ENCODE results near the gene PIP5K1B.

Gene PIP5K1B

DNA sequence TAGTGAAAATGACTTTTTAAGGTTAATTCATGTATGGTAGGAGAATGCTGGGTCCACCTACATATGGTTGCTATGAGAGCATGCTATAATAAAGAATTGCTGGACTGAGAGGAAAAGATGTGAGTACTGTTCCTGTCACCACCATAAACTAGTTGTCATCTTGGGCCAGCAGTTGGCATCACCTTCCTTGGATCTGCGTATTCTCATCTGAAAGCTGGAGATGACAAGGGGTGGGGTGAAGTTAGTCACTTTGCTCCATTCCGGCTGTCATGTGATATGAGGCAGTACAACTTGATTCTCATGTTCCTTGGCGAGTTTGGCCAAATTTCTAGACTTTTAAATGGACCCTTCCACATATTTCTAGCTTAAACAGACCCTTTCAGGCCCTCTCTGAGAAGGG, 33.3 kb downstream of the PIP5K1B start:
- DNase-seq (ENCODE audit: low read depth), result no peak

DNA sequence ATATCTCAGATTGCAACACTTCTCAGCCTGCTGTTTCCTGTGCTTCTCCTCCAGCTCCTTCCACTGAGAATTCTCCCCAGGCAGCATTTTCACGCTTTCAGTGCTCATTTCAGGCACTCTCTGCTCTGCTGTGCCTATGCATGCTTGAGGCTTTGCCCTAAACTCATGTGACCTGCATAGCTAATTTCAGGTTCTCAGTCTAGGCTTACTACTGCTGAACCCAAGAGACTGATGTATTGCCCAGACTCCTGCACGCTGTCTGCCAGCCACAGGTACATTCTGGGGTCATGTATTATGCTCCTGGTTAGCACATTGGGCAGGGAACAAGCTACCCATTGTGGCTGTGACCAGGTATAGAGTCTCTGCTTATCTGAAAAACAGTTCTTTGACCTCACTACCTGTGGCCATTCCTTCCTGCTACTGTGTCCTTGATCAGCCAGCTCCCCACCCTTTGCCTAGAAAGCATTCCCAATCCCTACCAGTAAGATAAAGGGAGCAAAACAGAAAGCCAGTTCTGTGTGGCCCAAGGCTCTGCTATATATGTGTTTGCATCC, 34.7 kb downstream of the PIP5K1B start:
- no peak for DNase-seq (ENCODE audit: low read depth)

DNA sequence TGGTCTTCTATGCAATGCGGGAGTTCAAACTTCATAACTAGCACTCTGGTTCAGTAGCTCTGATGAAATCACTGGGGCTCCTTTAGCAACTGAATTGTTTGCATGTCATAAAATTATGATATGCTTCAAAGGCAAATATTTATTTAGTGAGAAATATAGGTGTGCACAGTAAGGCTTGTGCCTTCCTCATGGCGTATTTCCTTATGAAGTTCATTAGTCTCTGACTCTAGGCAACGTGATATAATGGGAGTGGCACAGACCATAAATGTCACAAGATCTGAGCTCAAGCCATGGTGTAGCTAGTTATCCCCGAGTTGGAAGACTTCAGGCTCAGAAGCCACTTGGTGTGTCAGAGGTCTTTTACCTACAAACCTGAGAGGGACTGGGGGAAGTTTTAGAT, 35.5 kb downstream of the PIP5K1B start:
- DNase-seq (ENCODE audit: low read depth), result no peak

DNA sequence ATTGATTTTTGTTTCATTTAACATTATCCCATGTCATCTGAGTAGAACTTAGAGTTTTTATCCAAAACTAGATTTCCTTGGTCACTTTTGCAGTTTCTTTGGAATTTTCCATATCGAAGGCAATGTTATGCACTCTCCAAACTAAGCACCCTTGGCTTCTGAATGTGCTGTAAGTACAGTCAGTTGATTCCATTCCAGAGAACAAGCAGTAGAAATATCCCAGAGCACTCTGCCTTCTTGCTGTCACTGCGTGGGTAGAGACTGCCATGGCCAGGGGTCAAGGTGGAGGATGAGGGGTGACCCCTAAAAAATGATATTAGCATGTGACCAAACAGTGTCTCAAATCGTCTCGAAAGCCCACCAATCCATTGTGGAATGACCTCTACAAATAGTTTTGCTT, 36.2 kb downstream of the PIP5K1B start:
- DNase-seq (ENCODE audit: low read depth), result no peak

DNA sequence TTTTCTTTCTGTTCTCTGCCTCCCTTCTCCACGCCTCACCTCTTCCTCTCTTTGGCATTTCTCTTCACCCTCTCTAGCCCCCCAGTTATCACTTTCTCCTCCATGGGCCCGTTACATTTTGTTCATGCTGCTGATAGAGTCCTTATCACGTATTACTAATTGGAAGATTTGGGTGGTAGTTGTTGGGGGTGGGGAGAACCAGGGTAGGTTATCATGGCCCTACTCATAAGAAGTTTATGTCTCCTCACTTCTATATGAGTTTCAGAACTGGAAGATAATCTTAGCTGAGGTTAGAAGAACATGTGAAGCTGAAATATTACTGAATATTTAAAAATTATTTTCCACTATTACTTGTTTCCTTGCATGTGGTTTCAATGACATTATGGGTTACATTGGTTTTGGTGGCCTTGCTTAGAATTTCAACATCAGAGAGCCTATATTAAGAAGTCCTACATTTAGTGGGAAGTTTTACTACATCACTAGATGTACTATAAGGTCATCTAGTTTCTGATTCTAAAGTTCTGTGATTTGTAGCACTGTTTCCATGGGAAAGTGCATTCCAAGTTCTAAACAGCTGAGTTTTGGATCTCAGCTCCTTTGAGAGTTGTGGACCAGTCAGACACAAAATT, 36.8 kb downstream of the PIP5K1B start:
- DNase-seq (ENCODE audit: low read depth), result no peak

DNA sequence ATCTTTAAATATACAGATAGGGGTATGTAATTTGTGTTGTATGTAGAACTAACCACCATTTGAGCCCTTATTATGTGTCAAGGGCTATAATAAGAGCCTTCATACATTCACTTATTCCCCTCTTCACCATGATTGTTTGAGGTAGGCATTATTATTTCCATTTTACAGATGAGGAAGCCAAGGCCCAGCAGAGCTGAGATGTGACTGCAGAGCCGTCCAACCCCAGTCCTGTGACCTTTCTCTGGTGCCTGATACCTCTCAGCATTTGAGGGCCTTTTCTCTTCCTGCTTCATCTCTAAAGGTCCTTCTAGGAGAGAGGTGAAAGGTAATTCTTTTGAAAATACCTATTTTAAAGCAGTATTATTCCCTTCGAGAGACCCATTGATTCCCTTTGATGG, 37.3 kb downstream of the PIP5K1B start:
- DNase-seq (ENCODE audit: low read depth), result no peak

DNA sequence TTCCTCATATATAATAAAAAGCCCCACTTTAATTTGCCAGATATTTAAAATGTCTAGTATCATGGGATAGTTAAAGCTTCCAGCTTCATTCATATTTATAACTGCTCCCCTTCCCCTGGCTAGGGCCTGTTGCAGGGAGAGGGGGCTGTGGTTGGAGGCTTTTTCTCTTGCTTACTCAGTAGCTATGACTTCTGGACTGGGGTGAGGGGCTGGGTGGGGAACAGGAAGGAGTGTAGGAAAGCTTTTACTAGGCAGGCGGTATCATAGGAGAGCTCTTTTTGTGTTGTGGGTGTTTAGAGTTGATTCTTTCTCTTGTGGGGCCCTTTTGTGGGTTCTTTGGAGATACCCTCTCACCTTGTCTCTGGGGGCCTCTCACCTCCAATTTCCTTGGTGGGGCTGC, 39.4 kb downstream of the PIP5K1B start:
- no peak for DNase-seq (ENCODE audit: low read depth)

DNA sequence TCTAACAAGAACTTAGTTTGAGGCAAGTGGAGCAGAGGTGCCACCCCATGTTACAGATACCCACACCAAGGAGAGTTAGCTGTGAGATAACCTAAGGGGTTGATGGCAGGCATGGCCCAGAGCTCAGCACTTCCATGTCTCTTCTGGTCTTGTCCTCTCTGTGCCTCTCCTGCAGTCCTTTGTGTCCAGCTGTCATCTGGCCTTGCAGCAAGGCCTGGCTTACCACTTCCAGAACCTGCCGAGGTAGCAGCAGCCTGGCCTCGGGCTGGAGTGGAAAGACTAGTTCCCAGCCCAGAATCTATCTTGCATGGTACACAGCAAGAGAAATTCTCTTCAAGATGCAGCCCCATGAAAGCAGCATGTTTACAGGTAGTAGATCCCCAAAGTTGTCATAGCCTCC, 41.5 kb downstream of the PIP5K1B start:
- no peak for DNase-seq (ENCODE audit: low read depth)

DNA sequence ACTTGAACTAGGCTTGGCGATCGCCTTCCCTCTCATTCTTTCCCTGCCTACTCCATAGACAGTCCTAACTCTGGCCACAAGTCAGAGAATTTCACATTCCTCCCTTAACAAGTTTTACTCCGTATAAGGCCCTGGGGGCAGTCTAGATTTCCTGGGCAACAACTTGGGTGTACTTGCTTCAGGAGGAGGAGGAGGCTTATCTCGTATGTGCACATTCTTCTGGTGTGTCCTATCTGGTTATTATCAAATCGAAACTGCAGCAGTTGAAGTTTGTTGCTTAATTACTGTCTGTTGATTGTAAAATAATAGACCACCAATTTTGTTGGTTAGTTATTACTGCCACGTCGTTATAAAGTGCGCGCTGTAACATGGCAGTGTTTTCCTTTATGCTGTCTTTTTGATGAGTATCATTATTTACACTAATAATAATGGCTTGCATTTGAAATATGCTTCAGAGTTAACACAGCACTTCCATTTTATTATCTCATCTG, 42.0 kb downstream of the PIP5K1B start:
- DNase-seq (ENCODE audit: low read depth), result no peak

DNA sequence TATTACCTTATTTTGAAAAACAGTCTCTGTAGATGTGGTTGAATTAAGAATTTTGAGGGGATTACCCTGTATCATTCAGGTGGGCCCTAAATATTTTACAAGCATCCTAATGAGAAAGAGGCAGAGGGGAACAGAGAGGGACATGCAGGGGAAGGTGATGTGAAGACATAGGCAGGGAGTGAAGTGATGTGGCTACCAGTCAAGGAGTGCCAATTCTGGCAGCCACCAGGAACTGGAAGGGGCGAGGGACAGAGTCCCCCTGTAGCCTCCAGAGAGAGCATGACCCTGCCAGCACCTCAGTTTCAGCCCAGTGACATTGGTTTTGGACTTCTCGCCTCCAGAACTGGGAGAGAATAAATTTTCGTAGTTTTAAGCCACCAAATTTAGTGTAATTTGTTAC, 44.1 kb downstream of the PIP5K1B start:
- DNase-seq (ENCODE audit: low read depth), result no peak

DNA sequence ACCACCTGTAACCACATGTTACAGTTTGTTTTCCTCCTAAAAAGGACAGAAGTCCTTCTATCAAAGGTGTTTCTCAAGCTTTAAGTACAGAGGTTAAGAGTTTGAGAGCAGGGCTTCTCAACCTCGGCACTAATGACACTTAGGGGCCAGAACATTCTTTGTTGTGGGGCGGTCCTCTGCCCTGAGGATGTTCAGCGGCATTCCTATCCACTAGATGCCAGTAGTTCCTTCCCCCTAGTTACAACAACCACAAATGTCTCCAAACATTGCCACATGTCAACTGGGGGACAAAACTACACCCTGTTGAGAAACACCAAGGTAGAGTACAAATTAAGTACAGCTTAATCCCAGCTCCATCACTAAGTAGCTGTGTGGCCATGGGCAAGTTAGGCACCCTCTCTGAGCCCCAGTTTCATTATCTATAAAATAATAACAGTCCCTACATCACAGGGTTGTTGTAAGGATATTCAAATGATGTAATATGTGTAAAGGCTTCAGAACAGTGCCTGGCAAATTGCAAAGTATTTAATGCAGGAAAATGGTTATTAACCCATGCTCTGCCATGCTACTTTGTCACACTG, 44.6 kb downstream of the PIP5K1B start:
- DNase-seq (ENCODE audit: low read depth), result no peak

DNA sequence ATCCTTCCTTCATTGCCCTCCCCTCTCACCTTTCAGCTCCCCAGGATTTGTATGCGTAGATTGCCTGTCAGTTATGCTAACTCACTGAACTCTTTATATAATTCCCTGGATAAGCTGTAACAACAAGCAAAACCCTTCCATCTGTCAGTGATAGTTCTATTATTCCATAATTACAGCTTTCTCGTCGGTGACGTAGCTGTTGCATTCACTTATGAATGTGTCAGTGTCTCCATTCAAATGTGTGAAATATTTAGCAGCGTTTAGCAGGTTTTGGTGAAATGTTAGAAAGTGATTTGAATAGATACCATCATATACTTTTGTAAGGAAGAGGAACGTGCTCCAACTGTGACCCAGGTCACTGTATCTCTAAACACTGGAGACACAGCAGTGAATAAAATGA, 45.2 kb downstream of the PIP5K1B start:
- no peak for DNase-seq (ENCODE audit: low read depth)

DNA sequence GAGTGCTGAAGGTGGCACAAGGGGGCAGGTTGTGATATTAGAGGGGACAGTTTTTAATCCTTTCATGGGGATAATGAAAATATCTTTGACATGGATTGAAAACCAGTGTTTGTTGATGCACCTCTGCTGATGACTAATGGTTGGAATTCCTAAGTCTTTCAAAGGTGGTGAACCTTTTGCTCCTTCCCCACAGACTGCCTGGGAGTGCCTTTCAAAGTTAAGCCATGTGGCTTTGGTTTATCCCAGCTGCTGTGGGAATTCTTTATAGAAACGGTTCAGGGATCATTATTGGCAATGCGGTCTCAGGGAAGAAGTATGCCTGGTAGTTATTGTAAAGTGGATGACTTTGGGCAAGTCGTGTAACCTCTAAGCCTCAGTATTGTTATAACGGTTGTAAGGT, 45.7 kb downstream of the PIP5K1B start:
- DNase-seq (ENCODE audit: low read depth), result no peak

DNA sequence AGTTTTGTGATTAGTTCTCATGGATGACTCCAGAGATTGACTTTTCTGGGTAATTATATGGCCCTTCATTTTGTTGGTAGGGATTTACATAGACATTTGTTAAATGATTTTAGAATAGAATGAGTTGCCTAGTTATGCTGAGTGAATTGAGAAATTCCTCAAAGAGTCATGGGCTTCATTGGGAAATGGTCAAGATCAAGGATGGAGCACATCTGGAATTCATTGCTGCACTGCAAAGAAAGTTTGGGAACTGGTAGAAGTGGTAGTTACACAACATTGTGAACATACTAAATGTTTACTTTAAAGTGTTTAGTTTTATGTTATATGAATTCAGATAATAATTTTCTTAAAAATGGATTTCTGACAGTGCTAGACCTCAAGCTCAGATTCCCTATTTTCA, 46.5 kb downstream of the PIP5K1B start:
- DNase-seq (ENCODE audit: low read depth), result no peak

DNA sequence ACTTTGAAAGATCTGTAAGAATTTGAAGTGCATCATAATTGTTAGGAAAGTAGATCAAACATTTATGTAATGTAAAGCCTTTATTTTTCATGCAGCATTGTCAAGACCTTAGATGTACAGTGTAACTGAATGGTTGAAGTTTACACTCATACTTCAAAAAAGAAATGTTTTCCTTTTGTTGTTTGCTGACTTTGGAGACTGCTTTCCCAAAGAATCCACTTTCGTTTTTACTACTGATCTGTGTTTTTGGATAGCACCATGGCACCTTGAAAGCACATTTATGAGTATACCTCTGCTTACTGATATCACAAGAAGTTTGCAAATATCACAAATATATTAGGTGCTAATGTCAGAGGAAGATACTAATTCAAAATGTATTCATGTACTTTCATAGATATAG, 50.0 kb downstream of the PIP5K1B start:
- DNase-seq (ENCODE audit: low read depth), result no peak

DNA sequence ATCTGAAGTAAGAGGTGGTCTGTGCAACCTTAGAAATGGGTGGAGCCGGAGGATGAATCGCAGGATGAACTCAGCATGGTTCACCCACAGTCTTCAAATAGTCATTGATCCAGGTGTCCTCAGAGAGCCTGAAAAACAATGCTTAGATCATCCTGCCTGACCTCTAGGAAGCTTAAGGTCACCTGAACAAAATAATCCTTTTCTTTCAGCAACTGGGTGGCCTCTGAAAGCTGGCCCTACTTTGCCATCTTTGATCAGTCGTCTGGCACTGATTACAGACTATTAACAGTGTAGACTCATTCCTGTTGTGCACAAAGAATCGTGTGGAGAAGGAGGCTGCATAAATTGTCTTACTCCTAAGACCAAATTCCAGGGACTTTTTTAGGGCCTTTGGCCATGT, 50.7 kb downstream of the PIP5K1B start:
- no peak for DNase-seq (ENCODE audit: low read depth)

DNA sequence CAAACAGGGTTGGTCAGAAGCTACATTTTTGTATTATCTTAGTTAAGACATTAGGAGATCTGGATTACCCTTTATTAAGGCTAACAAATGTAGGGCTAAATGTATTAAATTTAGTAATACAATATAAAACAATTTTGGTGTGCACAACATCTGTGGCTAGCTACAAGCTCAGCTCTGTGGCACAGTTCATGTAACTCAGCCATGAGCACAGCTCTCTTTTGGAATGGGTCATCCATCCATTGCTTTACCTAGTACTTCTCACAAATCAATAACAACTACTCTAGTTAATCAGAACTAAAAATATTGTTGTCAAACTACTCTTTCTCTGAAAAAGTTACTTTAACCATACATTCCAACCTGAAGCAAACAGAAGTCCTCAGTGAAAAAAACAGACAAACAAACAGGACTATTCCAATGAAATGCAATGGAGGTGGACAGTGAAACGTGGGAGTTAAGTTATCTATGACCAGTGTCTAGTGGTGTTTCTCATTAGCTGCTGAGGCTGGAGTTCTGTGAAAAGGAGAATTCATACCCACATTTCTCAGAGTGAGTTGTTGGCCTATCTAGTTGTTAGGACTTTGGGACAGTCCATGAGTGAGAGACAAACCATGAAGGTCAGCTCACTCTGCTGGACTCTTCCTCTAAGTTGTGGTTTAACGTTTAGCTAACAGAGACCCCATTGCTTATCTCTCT, 55.1 kb downstream of the PIP5K1B start:
- DNase-seq (ENCODE audit: low read depth), result no peak

DNA sequence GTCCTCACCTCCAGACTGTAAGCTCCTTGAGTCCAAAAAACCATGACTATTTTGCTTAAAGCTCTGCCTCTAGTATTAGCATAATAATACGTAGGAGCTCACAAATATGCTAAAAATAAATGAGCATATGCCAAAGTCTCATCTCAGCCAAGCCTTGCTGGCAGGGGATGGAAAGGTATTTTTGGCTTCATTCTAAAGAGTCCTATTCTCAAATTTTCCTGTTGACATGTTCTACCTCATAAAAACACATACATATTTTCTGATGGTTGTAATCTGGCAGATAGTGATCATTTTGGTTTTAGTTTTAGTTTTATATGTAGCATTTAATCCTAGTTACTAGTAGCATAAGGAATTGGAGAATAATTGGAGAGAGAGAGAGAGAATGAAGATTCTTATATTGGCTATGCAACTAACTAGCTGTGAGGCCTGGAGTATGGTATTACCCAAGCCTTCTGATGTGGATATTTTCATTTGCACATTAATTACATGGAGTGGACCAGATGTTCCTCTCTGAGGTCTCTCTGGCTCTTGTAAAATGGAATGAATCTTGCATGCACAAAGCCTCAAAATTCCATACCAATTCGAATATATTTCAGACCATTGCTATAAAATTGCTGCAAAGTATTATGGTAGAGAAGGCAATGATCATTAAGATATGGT, 55.8 kb downstream of the PIP5K1B start:
- no peak for DNase-seq (ENCODE audit: low read depth)

DNA sequence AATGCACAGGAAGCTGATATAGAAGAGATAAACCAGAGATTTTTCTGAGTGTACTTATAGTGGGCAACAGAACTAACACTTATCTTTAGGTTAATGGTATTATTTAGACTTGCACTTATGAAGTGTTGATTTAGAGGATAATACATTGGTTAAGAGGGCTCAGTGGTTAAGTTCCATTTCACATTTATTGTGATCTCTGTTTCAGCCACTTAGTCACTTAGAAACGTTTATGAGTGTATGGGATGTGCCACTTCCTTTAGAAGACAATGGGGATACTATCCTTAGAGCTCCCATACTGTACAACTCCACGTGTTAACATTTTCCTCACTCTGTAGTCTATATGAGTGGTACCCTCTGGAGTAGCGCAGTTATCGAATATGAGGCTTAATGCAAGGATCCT, 57.5 kb downstream of the PIP5K1B start:
- no peak for DNase-seq (ENCODE audit: low read depth)

DNA sequence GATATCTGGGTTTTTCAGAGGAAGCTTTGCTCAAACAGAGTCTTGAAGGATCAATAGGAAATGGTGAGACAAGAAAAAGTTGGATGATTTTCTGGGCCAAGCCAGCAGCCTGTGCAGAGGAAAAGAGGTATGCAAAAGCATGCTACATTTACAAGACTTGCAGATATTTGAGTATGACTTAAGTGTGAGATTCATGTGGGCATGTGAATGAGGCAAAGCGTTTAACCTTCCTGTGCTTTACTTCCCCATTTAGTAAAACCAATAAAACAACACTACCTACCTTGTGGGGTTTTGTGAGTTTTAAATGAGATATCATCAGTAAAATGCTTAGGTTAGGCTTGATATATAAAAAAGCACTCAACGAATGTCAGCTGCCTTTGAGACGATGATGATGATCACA, 58.1 kb downstream of the PIP5K1B start:
- no peak for DNase-seq (ENCODE audit: low read depth)

DNA sequence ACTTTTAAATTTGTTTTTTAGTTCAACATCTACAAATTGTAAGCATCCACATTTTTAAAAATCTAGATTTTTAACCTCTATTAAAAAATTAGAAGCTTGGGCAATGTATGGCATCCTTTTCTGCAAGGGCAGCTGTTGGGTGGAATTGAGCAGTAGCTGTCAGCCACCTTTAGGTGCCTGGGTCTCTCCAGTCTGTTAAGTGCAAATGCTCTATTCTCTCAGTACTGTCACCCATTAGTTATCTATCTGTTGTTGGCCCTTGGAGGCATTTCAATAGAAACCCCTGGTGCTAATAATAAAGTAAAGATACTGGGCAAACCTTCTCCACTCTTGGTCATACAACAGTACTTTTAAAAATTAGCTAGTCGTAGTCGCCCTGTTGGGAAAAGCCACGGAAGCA, 63.6 kb downstream of the PIP5K1B start:
- no peak for DNase-seq (ENCODE audit: low read depth)

DNA sequence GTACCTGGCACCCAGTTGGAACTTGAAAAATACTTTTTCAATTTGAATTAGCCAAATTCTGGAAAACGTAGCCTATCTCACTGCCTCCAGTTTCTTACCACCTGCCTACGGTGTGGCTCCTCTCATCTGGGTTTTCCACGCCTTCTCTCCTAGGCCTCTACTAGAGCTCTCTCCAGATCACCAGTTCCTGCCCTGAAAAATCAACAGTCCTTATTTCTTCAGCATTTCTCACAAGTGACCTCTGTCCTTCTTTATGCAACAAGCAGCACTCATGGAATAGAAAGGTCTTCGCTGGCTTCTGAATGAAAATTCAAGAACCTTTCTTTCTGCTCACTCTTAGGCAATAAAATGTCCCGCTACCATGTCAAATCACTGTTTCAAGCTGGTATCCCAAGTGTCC, 64.8 kb downstream of the PIP5K1B start:
- DNase-seq (ENCODE audit: low read depth), result no peak

DNA sequence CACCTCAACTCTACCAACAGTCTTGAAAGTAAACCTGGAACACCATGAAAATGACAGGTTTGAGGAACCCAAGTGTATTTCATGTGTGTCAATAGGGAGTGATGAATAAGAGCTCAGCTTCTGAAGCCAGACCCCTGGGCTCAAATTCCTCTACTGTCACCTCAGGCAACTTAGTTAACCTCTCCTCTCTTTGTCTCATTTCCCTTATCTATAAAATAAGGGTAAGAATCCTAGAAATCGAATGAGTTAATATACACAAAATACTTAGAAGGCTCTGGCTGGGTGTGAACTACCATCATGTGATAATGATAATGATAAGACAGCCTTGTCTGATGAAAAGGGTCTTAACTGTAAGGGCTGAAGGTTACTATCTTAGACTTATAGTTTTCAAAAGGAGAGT, 66.3 kb downstream of the PIP5K1B start:
- no peak for DNase-seq (ENCODE audit: low read depth)

Data from GM04503 (cell line).